CD4-positive, alpha-beta T cell treated with Interleukin-15 for 1 hour (primary cell): ENCODE measurements around the gene MUSTN1.

Experiments used
- DNase-seq: peaks from one replicate; pipeline ENCODE4 v3.0.0-alpha.2; 2020

MUSTN1 gene

DNA sequence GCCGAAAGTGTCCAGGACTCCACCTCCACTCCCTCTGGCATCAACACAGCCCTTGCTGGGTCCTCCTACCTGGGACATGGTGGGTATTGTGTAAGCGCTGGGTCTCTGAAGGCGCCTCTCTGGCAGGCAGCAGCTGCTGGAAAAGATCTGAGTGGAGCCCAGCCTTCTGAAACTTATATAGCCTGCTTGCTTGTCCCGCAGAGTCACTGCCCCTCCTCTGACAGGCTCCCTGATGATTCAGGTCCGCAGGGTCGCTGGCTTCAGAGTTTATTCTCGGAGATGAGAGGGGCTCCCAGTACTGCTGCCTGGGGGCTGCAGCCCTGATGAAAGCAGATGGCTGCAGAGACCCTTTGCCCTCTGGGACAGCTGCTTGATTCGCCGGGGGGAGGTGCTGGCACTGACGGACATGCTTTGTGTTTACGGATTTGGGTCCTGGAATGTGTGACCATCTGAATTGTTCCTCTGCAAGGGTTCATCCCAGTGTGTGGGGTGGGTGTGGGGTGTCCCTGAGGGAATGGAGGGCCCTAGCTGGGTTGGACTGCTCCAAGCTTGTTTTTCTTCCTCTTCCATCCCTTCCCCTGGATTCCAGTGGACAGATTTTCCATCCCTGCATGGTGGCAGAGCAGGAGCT, at the start of gene MUSTN1:
TSS of gene MUSTN1 (minus strand) at position 149 of the 631 bp plus-strand sequence. CDS start at position 78, 71 bp downstream.
- DNase-seq, result no peak

GRCh38 chr3:52882377-52882776, 47.6 kb upstream of the MUSTN1 start:
- DNase-seq, result no peak

DNA sequence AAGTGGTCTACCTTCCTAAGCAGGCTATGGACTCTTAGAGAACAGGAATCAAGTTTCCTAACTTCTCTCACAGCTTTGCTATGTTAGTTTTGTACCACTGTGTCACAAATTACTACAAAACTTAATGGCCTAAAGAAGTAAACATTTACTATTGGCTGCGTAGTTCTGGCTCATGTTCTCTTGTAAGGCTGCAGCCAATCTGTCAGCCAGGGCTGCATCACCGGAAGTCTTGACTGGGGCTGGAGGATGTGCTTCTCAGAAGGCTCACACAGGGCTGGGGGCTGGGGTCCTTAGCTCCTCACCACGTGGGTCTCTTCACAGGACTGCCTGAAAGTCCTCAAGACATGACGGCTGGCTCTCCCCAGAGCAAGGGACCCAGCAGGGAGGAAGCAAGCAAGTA, 47.1 kb upstream of the MUSTN1 start:
- DNase-seq, result no peak

DNA sequence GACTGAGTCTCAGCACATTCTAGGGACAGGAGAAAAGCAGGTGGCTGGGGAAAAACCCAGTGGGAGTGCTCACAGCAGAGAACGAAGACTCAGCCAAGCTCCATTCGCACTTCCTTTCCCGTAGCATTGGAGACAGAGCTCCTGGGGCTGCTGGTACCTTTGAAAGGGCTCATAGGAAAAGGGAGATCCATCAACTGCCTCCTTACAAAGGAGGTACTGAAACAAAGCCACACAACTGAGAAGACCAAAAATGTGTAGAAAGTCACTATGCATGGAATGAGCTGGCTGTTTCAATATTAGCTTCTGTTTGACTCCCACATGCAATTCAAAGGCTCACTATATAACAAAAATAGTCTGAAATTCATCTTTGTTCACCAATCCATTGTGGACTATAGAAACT, 45.7 kb upstream of the MUSTN1 start:
- no peak for DNase-seq

DNA sequence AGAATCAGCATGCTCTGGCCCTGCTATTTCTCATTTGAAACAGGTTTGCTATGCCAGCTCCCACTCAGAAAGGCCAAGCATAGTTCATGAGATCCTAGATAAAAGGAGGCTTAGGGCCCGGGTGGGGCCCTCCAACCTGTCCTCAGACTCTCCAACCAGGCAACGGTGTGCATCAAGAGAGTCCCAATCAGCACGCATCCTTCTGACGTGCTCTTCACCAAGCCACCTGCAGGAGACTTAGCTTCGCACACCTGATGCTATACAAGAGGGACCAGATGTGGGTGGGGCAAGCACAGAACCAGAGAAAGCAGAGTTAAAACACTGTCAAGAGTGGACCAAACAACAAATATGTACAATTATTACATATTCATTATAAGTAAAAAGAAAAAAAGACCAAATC, 45.2 kb upstream of the MUSTN1 start:
- no peak for DNase-seq

- no peak for DNase-seq
Measured at GRCh38 chr3:52879581-52879980, 44.8 kb upstream of the MUSTN1 start.

- no peak for DNase-seq
Measured at GRCh38 chr3:52879090-52879489, 44.3 kb upstream of the MUSTN1 start.

- no peak for DNase-seq
Measured at GRCh38 chr3:52877085-52877484, 42.3 kb upstream of the MUSTN1 start.

- DNase-seq, result no peak
Measured at GRCh38 chr3:52874864-52875587, 40.2 kb upstream of the MUSTN1 start.

DNA sequence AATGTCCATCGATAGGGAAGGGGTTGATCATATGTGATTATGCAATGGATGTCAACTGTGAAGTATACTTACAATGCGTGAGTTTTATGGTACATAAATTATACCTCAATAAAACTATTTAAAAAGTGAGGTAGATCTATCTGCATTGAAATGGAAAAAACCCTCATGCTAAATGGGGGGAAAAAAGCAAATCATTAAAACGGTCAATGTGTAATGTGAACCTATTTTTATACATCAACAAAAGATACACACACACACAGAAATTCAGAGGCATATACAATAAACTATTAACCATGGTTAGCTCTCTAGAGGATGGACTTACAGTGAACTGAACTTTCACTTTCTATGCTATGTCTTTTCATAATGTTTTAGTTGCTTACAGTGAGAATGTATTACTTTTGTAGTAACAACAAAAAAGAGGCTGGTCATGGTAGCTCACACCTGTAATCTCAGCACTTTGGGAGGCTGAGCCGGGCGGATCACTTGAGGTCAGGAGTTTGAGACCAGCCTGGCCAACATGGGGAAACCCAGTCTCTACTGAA, 39.4 kb upstream of the MUSTN1 start:
- no peak for DNase-seq

DNA sequence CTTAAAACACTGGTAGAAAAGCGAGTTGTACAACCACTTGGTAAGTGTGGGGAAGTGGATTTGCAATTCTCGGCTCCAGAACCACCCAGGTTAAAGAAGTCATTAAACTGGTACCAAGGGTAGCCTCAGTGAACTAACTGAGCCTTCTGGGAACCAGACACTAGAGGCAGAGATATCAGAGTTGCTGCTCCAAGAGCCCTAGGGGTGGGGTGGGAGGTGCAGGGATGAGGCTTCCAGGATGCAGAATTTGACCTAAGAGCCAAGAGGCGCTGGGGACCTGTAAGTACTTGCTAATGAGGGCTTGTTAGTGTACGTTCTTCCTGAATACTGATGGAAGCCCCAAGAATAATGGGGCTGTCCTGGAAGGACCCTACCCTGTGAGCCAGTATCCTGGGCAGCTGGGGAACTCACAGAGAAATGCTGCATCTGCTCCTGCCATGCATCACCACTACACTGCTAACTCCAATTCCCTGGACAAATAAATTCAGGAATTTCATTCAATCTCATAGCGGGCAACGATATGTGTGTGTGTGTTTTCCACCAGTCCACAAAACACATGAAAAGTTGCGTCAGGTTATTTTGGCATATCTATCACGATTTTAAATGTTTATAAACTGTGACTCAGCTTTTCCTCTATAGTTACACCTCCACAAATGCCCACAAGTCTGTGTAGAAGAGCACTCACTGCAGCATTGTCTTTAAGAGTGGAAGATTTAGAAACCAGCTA, 38.8 kb upstream of the MUSTN1 start:
- DNase-seq, result no peak

GRCh38 chr3:52872245-52872644, 37.4 kb upstream of the MUSTN1 start:
- DNase-seq, result no peak

GRCh38 chr3:52871761-52872160, 36.9 kb upstream of the MUSTN1 start:
- DNase-seq, result no peak

GRCh38 chr3:52870471-52870870, 35.7 kb upstream of the MUSTN1 start:
- no peak for DNase-seq

- no peak for DNase-seq
Measured at GRCh38 chr3:52866427-52866826, 31.6 kb upstream of the MUSTN1 start.

- DNase-seq, result no peak
Measured at GRCh38 chr3:52865994-52866393, 31.2 kb upstream of the MUSTN1 start.

- DNase-seq, result no peak
Measured at GRCh38 chr3:52860424-52860768, 25.6 kb upstream of the MUSTN1 start.

- DNase-seq, result no peak
Measured at GRCh38 chr3:52859686-52860423, 25.0 kb upstream of the MUSTN1 start.

DNA sequence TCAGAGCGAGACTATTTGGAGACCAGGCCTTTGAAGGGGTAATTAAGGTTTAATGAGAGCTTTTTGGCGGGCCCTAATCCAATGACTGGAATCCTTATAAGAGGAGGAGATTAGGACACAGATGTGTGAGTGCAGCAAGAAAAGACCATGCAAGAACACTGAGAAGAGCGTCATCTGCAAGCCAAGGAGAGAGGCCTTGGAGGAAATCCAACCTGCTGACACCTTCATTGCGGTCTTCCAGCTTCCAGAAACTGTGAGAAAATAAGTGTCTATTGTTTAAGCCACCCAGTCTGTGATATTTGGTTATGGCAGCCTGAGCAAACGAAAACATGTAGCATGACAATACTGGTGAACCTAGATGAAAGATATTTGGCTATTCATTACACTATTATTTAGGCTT, 23.0 kb upstream of the MUSTN1 start:
- no peak for DNase-seq

DNA sequence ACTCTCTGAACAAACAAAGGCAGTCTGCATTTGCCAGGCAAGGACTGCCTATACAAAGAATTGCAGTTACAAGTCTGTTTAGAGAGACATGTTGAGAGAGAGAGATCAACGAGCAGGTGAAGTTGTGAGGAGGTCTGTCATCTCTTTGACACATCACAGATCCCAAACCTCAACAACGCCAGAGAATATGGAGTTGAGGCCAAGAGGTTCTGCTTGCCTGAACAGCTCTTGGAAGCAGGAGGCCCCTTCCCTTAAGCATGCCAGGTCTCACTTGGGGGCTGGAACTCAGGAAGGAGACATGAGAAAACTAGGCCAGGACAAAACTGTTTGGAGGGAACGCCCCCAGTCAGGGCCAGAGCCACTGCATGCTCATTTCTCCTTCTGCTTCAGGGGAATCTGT, 22.3 kb upstream of the MUSTN1 start:
- no peak for DNase-seq

DNA sequence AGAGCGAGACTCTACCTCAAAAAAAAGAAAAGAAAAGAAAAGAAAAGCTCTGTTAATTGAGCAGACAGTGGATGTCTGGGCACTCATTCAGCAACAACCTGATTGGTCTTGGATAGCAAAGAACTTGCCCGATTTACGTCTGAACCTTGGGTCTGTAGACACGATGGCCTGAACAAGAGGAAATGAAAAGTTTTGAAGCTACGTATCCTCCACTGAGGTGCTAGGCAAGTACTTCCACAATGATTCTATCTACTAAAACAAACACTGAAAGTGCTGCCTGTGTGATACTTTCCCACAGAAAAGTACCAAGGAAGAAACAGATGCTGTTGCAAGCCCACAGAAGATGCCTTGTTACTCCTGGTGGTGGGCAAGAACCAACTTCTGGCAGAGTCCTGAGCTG, 21.8 kb upstream of the MUSTN1 start:
- DNase-seq, result no peak

DNA sequence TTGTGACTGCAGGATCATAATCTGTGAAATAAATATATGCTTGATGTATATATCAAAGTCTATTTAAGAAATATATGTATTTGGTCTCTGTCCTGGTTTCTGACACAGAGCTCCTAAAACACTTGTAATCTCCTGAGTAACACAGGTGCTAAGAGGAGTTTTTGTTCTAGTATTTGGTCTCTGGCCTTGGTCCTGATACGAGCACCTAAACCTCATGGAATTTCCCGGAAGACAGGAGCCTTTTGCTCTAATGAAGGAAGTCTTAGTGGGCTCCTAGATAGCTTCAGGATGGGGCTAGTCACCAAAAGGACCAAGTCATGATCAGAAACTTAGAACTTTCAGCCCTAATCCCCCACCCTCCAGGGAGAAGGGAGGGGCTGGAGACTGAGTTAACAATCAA, 19.2 kb upstream of the MUSTN1 start:
- DNase-seq, result no peak

GRCh38 chr3:52852419-52852818, 17.6 kb upstream of the MUSTN1 start:
- no peak for DNase-seq
